ENCODE measurements around the gene RGS18. TPM values are rescaled to one million over a fixed set of nuclear protein-coding genes. Genes with fewer than 3 reads are reported as not detected.

Gene RGS18
- total RNA-seq, 2 donors from 2014 or later: not detected

DNA sequence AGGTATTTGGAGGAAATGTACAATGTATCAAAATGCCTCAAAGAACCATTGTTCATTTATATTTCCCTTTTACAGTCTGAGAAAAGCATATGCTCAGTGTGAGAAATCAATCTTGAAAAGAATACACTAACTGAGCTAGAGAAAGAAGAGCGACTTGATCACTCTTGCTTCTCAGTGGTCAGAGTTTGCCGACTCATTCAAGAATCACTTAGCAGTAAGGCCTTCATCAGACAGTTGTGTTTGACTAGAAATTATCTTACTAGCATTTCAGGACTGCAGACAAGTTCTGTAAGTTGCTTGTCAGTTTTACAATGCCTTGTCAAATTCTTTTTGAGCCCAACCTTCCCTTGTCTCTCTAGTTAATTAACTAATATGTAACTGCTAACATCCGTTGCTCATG lies 12.9 kb downstream of the RGS18 start:
- H3K4me1 Mint-ChIP-seq: peaks cover 9% of the 10 kb centered on the region
- Histone ChIP-seq H3K9me3 (ENCODE audit: control insufficient read depth, low read length) (no peaks in the 10 kb centered on the region), H3K4me3 (ENCODE audit: low read length) (no peak overlapping the region), H3K9ac (ENCODE audit: extremely low read depth, low read length, poor library complexity, severe bottlenecking) (no peak overlapping the region), H3K27ac (ENCODE audit: low read depth, low read length) (no peak overlapping the region), H3K36me3 (ENCODE audit: control insufficient read depth, insufficient read depth, low read length) (no peaks in the 10 kb centered on the region), H3K27me3 (ENCODE audit: control insufficient read depth, insufficient read depth, low read length, poor library complexity, severe bottlenecking) (no peaks in the 10 kb centered on the region), H3K4me1 (ENCODE audit: control insufficient read depth, insufficient read depth, low read length) (no peaks in the 10 kb centered on the region)
- WGBS, 2 experiments (ENCODE audit: insufficient coverage in 1 of 2, insufficient read length in 1 of 2): 90 to 95% methylated on average over 2 to 3 of the region's 3 CpGs
- no peak overlapping the region for H3K4me3 Mint-ChIP-seq
- H3K36me3 Mint-ChIP-seq (ENCODE audit: low read depth): no peaks in the 10 kb centered on the region
- no peaks in the 10 kb centered on the region for H3K27me3 Mint-ChIP-seq (ENCODE audit: insufficient read depth)
- TF ChIP-seq, protein P1, sequence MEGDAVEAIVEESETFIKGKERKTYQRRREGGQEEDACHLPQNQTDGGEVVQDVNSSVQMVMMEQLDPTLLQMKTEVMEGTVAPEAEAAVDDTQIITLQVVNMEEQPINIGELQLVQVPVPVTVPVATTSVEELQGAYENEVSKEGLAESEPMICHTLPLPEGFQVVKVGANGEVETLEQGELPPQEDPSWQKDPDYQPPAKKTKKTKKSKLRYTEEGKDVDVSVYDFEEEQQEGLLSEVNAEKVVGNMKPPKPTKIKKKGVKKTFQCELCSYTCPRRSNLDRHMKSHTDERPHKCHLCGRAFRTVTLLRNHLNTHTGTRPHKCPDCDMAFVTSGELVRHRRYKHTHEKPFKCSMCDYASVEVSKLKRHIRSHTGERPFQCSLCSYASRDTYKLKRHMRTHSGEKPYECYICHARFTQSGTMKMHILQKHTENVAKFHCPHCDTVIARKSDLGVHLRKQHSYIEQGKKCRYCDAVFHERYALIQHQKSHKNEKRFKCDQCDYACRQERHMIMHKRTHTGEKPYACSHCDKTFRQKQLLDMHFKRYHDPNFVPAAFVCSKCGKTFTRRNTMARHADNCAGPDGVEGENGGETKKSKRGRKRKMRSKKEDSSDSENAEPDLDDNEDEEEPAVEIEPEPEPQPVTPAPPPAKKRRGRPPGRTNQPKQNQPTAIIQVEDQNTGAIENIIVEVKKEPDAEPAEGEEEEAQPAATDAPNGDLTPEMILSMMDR (conservative IDR thresholded peaks at IDR 0.05): no peak
- no peak for DNase-seq
- H3K27ac Mint-ChIP-seq: no peak overlapping the region
- no peaks in the 10 kb centered on the region for H3K9me3 Mint-ChIP-seq

DNA sequence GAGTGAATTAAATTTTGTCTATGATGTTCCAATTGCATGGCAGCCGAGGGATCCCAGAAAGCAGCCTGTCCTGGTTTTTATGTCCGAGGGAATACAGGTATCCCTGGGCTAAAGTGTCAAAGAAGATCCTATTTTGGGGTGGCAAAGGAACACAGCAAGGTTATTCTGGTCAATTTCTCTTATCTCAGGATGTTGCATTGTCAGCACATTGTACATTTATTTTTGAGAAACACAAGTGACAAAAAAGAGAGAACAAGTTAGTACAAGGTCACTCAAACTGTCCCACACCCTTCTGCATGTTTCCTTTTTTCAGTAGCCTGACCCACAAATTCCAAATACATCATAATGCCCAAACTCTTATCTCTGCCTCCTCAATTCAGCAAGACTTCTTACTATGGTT lies 17.7 kb downstream of the RGS18 start:
- H3K27ac ChIP-seq (ENCODE audit: low read depth, low read length): no peak overlapping the region
- WGBS, 2 experiments (ENCODE audit: insufficient coverage in 1 of 2, insufficient read length in 1 of 2): 83 to 100% methylated on average over 2 of the region's 2 CpGs
- DNase-seq: no peak

DNA sequence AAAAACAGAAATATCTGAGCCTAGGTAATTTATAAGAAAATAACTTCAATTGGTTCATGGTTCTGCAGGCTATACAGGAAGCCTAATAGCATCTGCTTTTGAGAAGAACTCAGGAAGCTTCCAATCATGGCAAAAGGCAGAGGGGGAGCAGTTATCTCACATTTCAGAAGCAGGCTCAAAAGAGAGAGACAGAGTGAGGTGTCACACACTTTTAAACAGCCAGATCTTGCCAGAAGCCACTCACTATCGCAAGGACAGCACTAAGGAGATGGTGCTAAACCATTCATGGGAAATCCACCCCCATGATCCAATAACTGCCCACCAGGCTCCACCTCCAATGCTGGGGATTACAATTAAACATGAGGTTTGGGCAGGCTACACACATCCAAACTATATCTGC lies 25.5 kb downstream of the RGS18 start:
- Histone ChIP-seq H3K4me3 (ENCODE audit: low read length) (no peak overlapping the region), H3K9ac (ENCODE audit: extremely low read depth, low read length, poor library complexity, severe bottlenecking) (no peak overlapping the region), H3K9me3 (ENCODE audit: control insufficient read depth, low read length) (no peaks in the 10 kb centered on the region), H3K27ac (ENCODE audit: low read depth, low read length) (no peak overlapping the region), H3K4me1 (ENCODE audit: control insufficient read depth, insufficient read depth, low read length) (no peaks in the 10 kb centered on the region), H3K36me3 (ENCODE audit: control insufficient read depth, insufficient read depth, low read length) (no peaks in the 10 kb centered on the region), H3K27me3 (ENCODE audit: control insufficient read depth, insufficient read depth, low read length, poor library complexity, severe bottlenecking) (no peaks in the 10 kb centered on the region)
- WGBS, 2 experiments (ENCODE audit: insufficient coverage in 1 of 2, insufficient read length in 1 of 2): 89% methylated on average over 1 of the region's 1 CpG; no CpG with 5 or more reads in 1 of the 2 experiments
- Mint-ChIP-seq H3K36me3 (ENCODE audit: low read depth) (no peaks in the 10 kb centered on the region), H3K4me3 (no peak overlapping the region), H3K27me3 (ENCODE audit: insufficient read depth) (no peaks in the 10 kb centered on the region), H3K4me1 (no peaks in the 10 kb centered on the region), H3K27ac (no peak overlapping the region), H3K9me3 (no peaks in the 10 kb centered on the region)
- TF ChIP-seq, protein P1 (conservative IDR thresholded peaks at IDR 0.05): no peak
- no peak for DNase-seq

More for the DNA sequence above, 17.7 kb downstream of the RGS18 start:
- no peaks in the 10 kb centered on the region for H3K4me1 Mint-ChIP-seq
- H3K4me3 ChIP-seq (ENCODE audit: low read length): no peak overlapping the region
- no peak overlapping the region for H3K4me3 Mint-ChIP-seq
- TF ChIP-seq, protein P1 (conservative IDR thresholded peaks at IDR 0.05): no peak
- no peaks in the 10 kb centered on the region for H3K9me3 ChIP-seq (ENCODE audit: control insufficient read depth, low read length)
- H3K9ac ChIP-seq (ENCODE audit: extremely low read depth, low read length, poor library complexity, severe bottlenecking): no peak overlapping the region
- no peaks in the 10 kb centered on the region for H3K27me3 Mint-ChIP-seq (ENCODE audit: insufficient read depth)
- no peaks in the 10 kb centered on the region for H3K27me3 ChIP-seq (ENCODE audit: control insufficient read depth, insufficient read depth, low read length, poor library complexity, severe bottlenecking)
- no peaks in the 10 kb centered on the region for H3K36me3 ChIP-seq (ENCODE audit: control insufficient read depth, insufficient read depth, low read length)
- H3K27ac Mint-ChIP-seq: no peak overlapping the region
- H3K4me1 ChIP-seq (ENCODE audit: control insufficient read depth, insufficient read depth, low read length): no peaks in the 10 kb centered on the region
- H3K9me3 Mint-ChIP-seq: no peaks in the 10 kb centered on the region
- no peaks in the 10 kb centered on the region for H3K36me3 Mint-ChIP-seq (ENCODE audit: low read depth)

All from endodermal cell (in vitro differentiated cells).